Measurements from ENCODE around the gene NDST1.

- TF ChIP-seq EP300 (IDR thresholded peaks at IDR 0.05) (no peak), CTCF (IDR thresholded peaks at IDR 0.05) (no peak)
Observed at GRCh38 chr5:150519978-150520377, 12.0 kb downstream of the NDST1 start.
